ENCODE results near the gene AJM1. TPM values are rescaled to one million over a fixed set of nuclear protein-coding genes. Genes with fewer than 3 reads are reported as not detected.

Gene AJM1
- total RNA-seq, 1 donor from 2014 or later = 2.7 TPM

Small RNAs within 50 kb of the gene (microRNA-seq; reads per million reads assigned to microRNA genes)
- gene MIR4292 (not detected), gene MIR4479 (not detected)

Other genes starting within 250 kb of the AJM1 start
- 6.0 and 7.0 TPM in 2 replicates for gene EGFL7, start 179.6 kb upstream of the AJM1 start, total RNA-seq
- 21.3 and 35.5 TPM in 2 replicates for gene AGPAT2, start 155.0 kb upstream of the AJM1 start, total RNA-seq
- gene DIPK1B, start 129.9 kb upstream of the AJM1 start, total RNA-seq = not detected in 2 replicates
- gene LCN10, start 99.5 kb upstream of the AJM1 start, total RNA-seq = not detected in 2 replicates
- gene LCN6, start 94.0 kb upstream of the AJM1 start, total RNA-seq = not detected in 2 replicates
- gene LCN8, start 84.2 kb upstream of the AJM1 start, total RNA-seq = 0.21 TPM in 1 of 2 replicates, not detected in the other
- not detected in 2 replicates for gene LCN15, start 78.0 kb upstream of the AJM1 start, total RNA-seq
- 63.9 and 81.6 TPM in 2 replicates for gene TMEM141, start 51.1 kb upstream of the AJM1 start, total RNA-seq
- gene CCDC183, start 46.1 kb upstream of the AJM1 start, total RNA-seq = 0.70 and 3.4 TPM in 2 replicates
- 94.2 and 122 TPM in 2 replicates for gene RABL6, start 34.5 kb upstream of the AJM1 start, total RNA-seq
- 106 and 131 TPM in 2 replicates for gene PHPT1, start 6.9 kb downstream of the AJM1 start, total RNA-seq
- gene MAMDC4, start 9.9 kb downstream of the AJM1 start, total RNA-seq = 2.9 and 3.4 TPM in 2 replicates
- gene EDF1, start 23.8 kb downstream of the AJM1 start, total RNA-seq = 353 and 413 TPM in 2 replicates
- gene TRAF2, start 44.0 kb downstream of the AJM1 start, total RNA-seq = 7.0 and 31.0 TPM in 2 replicates
- gene FBXW5, start 102.3 kb downstream of the AJM1 start, total RNA-seq = 170 and 196 TPM in 2 replicates
- 0.88 TPM in 1 of 2 replicates, not detected in the other for gene C8G, start 102.8 kb downstream of the AJM1 start, total RNA-seq
- gene LCN12, start 109.8 kb downstream of the AJM1 start, total RNA-seq = 0.10 and 0.27 TPM in 2 replicates
- gene PTGDS, start 135.0 kb downstream of the AJM1 start, total RNA-seq = 126 and 177 TPM in 2 replicates
- 5.0 and 13.8 TPM in 2 replicates for gene LCNL1, start 140.5 kb downstream of the AJM1 start, total RNA-seq
- gene PAXX, start 149.9 kb downstream of the AJM1 start, total RNA-seq = 57.3 and 67.3 TPM in 2 replicates
- not detected in 2 replicates for gene CLIC3, start 154.1 kb downstream of the AJM1 start, total RNA-seq
- 21.1 and 26.3 TPM in 2 replicates for gene ABCA2, start 185.8 kb downstream of the AJM1 start, total RNA-seq
- not detected in 2 replicates for gene FUT7, start 189.6 kb downstream of the AJM1 start, total RNA-seq
- 4.8 TPM in 2 replicates for gene NPDC1, start 203.7 kb downstream of the AJM1 start, total RNA-seq
- 0.13 and 0.68 TPM in 2 replicates for gene ENTPD2, start 211.6 kb downstream of the AJM1 start, total RNA-seq
- 1.9 and 4.7 TPM in 2 replicates for gene SAPCD2, start 228.1 kb downstream of the AJM1 start, total RNA-seq
- gene UAP1L1, start 235.0 kb downstream of the AJM1 start, total RNA-seq = 40.2 and 46.4 TPM in 2 replicates
- 75.5 and 76.6 TPM in 2 replicates for gene MAN1B1, start 244.5 kb downstream of the AJM1 start, total RNA-seq